BLaER1 treated with 17β-estradiol and CSF1 and Interleukin-3, amounts not matched to agents 10 nM and 100 nM (cell line): ENCODE measurements around the gene DNAH7.

Experiments
- H3K27ac ChIP-seq, 11 experiments: shearing (Covaris generic); formaldehyde crosslinking; 2 replicates each; pipeline ENCODE4 v1.8.1; 2022
- H3K27me3 ChIP-seq, 11 experiments: shearing (Covaris generic); formaldehyde crosslinking; 2 replicates each; pipeline ENCODE4 v1.8.1; 2022
- H3K36me3 ChIP-seq, 11 experiments: shearing (Covaris generic); formaldehyde crosslinking; 2 replicates each; pipeline ENCODE4 v1.8.1; 2022
- H3K4me1 ChIP-seq, 10 experiments: shearing (Covaris generic); formaldehyde crosslinking; 2 replicates each; pipeline ENCODE4 v1.8.1; 2022
- H3K4me2 ChIP-seq, 11 experiments: shearing (Covaris generic); formaldehyde crosslinking; 2 replicates each; pipeline ENCODE4 v1.8.1; 2022
- H3K4me3 ChIP-seq, 10 experiments: shearing (Covaris generic); formaldehyde crosslinking; 2 replicates each; pipeline ENCODE4 v1.8.1; 2022
- H3K9ac ChIP-seq, 11 experiments: shearing (Covaris generic); formaldehyde crosslinking; 2 replicates each; pipeline ENCODE4 v1.8.1; 2022
- H3K9me3 ChIP-seq, 11 experiments: shearing (Covaris generic); formaldehyde crosslinking; replicated peaks in 1 of 11; 2 replicates each; pipeline ENCODE4 v1.8.1; 2022
- H4K20me1 ChIP-seq, 11 experiments: shearing (Covaris generic); formaldehyde crosslinking; 2 replicates each; pipeline ENCODE4 v1.8.1; 2022
- Cebpa-rat ChIP-seq, 11 experiments: shearing (Covaris generic); IDR thresholded peaks; 2 replicates each; pipeline ENCODE4 v1.8.1; 2022

DNAH7 gene

DNA sequence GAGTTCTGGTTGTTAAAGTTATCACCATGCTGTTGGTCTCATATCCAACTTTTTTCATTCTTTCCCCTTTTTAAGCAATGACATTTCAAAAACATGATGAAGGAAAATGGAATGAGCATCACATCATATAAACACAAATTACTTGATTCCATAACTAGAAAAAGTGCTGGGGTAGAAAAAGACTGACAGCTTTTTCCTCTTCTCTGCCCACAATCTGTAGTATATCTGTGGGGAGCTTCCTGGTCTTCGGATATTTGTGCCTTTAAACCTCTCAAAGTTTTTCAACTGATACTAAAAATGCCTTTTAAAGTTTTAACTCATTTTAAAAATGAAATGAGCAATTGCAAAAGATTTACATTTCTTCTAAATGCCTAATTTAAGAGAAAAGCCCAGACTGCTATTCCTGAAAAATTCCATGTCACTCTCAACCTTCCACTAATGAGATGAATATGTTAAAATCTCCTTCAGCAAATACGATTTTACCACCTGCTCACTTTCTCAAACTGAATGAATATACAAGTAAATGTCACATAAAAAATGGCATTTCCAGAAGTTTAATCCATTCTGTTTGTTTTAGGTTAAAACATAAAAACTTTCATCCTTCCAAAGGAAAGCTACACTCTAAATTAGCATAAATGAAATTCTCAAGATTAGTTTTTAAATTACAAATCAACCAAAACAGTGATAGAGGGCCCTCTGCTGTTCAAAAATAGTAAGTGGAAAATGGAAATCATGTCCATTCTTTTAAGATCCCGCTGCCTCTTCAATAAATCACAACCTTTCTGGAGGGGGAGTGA is 2.1 kb downstream of the DNAH7 start:
- no peak overlapping the region for H3K9ac ChIP-seq
- H3K9me3 ChIP-seq, result no peaks in the 10 kb centered on the region
- H4K20me1 ChIP-seq, result no peaks in the 10 kb centered on the region
- no peaks in the 10 kb centered on the region for H3K27me3 ChIP-seq
- no peaks in the 10 kb centered on the region for H3K36me3 ChIP-seq
- peak overlapping the region in 2 of 11 experiments; percentile 13; a peak in 2 of 22 replicates for H3K4me2 ChIP-seq
- no peak overlapping the region for H3K27ac ChIP-seq
- H3K4me3 ChIP-seq, result no peak overlapping the region
- no peak for TF ChIP-seq Cebpa-rat (IDR thresholded peaks at IDR 0.05)
- peaks cover 11 to 22% (median 16%) of the 10 kb centered on the region in 10 experiments; a peak in 17 of 20 replicates for H3K4me1 ChIP-seq

DNA sequence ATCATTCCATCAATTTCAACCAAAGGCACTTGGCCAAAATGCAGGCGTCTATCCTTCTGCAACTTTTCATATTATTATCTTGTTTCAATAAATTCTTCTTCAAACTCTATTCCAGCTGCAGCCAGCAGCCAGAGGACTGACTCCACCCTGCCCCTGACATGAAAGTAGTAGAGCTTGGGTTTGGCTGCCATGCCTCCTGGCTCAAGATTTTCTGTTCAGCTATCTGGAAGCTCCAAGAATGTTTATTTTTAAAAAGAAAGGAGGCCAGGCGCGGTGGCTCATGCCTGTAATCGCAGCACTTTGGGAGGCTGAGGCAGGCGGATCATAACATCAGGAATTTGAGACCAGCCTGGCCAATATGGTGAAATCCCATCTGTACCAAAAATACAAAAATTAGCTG is 4.9 kb downstream of the DNAH7 start:
- Histone ChIP-seq H3K4me3 (no peak overlapping the region), H3K4me2 (no peak overlapping the region), H3K36me3 (no peaks in the 10 kb centered on the region), H3K4me1 (peaks cover 4 to 29% (median 11%) of the 10 kb centered on the region in 10 experiments; a peak in 18 of 20 replicates), H3K9me3 (no peaks in the 10 kb centered on the region), H4K20me1 (no peaks in the 10 kb centered on the region), H3K27me3 (no peaks in the 10 kb centered on the region), H3K27ac (no peak overlapping the region), H3K9ac (no peak overlapping the region)
- TF ChIP-seq Cebpa-rat (IDR thresholded peaks at IDR 0.05), result no peak

DNA sequence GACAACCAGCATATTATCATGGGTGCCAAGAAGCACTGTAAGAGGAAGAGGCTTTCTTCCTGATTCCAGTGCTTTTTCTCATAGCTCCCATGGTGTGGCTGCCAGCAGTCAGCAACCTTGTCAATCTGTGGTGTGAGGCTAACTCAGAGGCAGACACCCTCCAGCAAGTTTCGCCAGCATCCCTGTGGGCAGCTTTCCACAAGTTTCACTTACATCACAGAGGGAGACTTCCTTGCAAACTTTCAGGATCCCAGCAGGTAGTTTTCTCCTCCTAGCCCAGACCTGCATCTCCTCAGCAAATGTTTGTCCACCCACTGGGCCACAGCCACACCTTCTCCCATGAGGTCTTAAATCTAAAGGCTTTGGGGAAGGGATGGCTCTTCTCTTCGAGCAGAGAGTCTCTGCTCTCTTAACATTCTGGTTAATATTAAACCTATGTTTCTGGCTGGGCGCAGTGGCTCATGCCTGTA is 9.1 kb downstream of the DNAH7 start:
- Histone ChIP-seq H4K20me1 (no peaks in the 10 kb centered on the region), H3K36me3 (no peaks in the 10 kb centered on the region), H3K9me3 (peaks cover 0 to 5% (median 0%) of the 10 kb centered on the region in 11 experiments; a peak in 2 of 22 replicates), H3K4me1 (peaks cover 0 to 29% (median 0%) of the 10 kb centered on the region in 10 experiments; a peak in 5 of 20 replicates), H3K9ac (no peak overlapping the region), H3K27me3 (no peaks in the 10 kb centered on the region), H3K27ac (no peak overlapping the region), H3K4me3 (no peak overlapping the region), H3K4me2 (peak overlapping the region in 2 of 11 experiments; percentile 21 to 27; a peak in 1 of 22 replicates)
- no peak for TF ChIP-seq Cebpa-rat (IDR thresholded peaks at IDR 0.05)

DNA sequence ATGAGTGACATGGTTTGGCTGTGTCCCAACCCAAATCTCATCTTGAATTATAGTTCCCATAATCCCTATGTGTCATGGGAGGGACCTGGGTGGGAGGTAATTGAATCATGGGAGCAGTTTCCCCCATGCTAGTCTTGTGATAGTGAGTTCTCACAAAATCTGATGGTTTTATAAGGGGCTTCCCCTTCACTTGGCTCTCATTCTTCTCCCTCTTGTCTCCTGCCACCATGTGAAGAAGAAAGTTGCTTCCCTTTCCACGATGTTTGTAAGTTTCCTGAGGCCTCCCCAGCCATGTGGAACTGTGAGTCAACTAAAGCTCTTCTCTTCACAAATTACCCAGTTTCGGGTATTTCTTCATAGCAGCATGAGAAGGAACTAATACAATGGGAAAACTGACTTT is 14.0 kb downstream of the DNAH7 start:
- Histone ChIP-seq H3K36me3 (no peaks in the 10 kb centered on the region), H3K27me3 (no peaks in the 10 kb centered on the region), H3K27ac (peak overlapping the region in 3 of 11 experiments; percentile 43 to 72 (median 49); a peak in 4 of 22 replicates), H4K20me1 (no peaks in the 10 kb centered on the region), H3K4me1 (peaks cover 0 to 55% (median 0%) of the 10 kb centered on the region in 10 experiments; a peak in 6 of 20 replicates), H3K4me3 (no peak overlapping the region), H3K9ac (no peak overlapping the region), H3K4me2 (peak overlapping the region in 2 of 11 experiments; percentile 47 to 70; a peak in 4 of 22 replicates), H3K9me3 (peaks cover 0 to 11% (median 0%) of the 10 kb centered on the region in 11 experiments; a peak in 2 of 22 replicates)
- no peak for TF ChIP-seq Cebpa-rat (IDR thresholded peaks at IDR 0.05)

DNA sequence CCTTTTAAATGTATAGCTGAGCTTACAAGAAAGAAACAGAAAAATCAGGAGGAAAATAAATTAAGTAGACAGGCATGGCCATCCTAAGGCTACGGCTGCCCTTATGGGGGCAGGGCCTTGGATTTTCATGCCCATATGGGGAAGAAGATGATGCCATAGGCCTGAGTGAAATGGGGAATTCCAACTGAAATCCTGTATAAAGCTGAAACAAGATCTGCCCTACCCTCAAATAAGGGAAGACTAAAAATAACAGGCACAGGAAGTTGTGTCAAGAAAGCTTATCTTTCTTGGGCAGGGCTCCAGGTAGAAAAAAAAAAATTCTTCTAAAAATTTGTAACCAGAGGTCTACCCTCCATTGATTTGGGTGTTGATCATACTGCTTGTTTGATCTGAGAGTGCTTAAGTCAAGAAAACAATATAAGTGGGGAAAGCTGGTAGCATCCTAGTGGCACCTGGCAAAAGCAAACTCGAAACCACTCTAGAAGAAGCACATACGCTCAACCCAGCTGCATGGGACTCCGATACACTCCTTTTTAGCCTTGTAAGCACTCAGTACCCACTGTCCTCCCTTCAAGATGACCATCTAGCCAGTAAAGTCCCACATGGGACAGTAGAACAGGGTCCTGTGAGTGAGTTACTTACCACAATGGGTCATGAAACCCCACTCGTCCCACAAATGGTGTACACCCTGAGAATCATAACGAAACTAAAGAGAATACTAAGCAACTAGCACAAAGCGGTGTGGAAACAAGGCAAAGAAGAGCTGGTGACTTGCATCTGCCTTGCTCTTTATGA is 22.3 kb downstream of the DNAH7 start:
- H3K36me3 ChIP-seq, result no peaks in the 10 kb centered on the region
- TF ChIP-seq Cebpa-rat (IDR thresholded peaks at IDR 0.05), result no peak
- no peaks in the 10 kb centered on the region for H4K20me1 ChIP-seq
- H3K4me1 ChIP-seq, result peaks cover 4 to 69% (median 8%) of the 10 kb centered on the region in 10 experiments; a peak in 17 of 20 replicates
- peak overlapping the region; percentile 12 to 69 (median 35); a peak in 18 of 22 replicates for H3K4me2 ChIP-seq
- H3K9ac ChIP-seq, result no peak overlapping the region
- peaks cover 0 to 5% (median 0%) of the 10 kb centered on the region in 11 experiments; a peak in 4 of 22 replicates for H3K9me3 ChIP-seq
- H3K27ac ChIP-seq, result peak overlapping the region in 3 of 11 experiments; percentile 28 to 63 (median 60); a peak in 5 of 22 replicates
- H3K4me3 ChIP-seq, result no peak overlapping the region
- no peaks in the 10 kb centered on the region for H3K27me3 ChIP-seq

DNA sequence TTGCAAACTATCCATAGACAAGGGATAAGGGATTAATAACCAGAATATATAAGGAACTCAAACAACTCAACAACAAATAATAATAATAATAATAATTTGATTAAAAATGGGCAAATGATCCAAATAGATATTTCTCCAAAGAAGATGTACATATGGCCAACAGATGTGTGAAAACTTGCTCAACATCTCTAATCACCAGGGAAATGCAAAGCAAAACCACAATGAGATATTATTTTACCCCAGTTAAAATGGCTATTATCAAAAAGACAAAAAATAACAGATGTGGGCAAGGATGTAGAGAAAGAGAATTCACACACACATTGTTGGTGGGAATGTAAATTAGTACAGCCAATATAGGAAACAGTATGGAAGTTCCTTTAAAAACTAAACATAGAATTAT is 26.9 kb downstream of the DNAH7 start:
- Histone ChIP-seq H4K20me1 (no peaks in the 10 kb centered on the region), H3K36me3 (peaks cover 0 to 4% (median 0%) of the 10 kb centered on the region in 11 experiments; a peak in 1 of 22 replicates), H3K4me3 (no peak overlapping the region), H3K4me1 (peaks cover 4 to 53% (median 8%) of the 10 kb centered on the region in 10 experiments; a peak in 17 of 20 replicates), H3K4me2 (no peak overlapping the region), H3K9ac (no peak overlapping the region), H3K9me3 (peaks cover 2 to 49% (median 13%) of the 10 kb centered on the region in 11 experiments; a peak in 18 of 22 replicates), H3K27ac (no peak overlapping the region), H3K27me3 (no peaks in the 10 kb centered on the region)
- no peak for TF ChIP-seq Cebpa-rat (IDR thresholded peaks at IDR 0.05)

DNA sequence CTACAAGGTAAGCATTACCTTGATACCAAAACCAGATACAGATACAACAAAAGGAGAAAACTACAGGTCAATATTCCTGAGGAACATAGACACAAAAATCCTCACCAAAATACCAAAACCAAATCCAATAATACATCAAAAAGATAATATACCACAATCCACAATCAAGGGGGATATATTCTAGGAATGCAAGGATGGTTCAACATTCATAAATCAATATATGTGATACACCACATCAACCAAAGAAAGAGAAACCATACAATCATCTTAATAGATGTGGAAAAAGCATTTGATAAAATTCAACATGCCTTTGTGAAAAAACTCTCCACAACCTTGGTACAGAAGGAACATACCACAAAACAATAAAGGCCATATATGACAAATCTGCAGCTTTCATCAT is 28.4 kb downstream of the DNAH7 start:
- Histone ChIP-seq H3K9me3 (peaks cover 5 to 55% (median 18%) of the 10 kb centered on the region in 11 experiments; a peak in 18 of 22 replicates), H3K4me1 (peaks cover 0 to 38% (median 0%) of the 10 kb centered on the region in 10 experiments; a peak in 5 of 20 replicates), H3K9ac (no peak overlapping the region), H3K36me3 (peaks cover 0 to 4% (median 0%) of the 10 kb centered on the region in 11 experiments; a peak in 1 of 22 replicates), H3K27me3 (no peaks in the 10 kb centered on the region), H3K4me3 (no peak overlapping the region), H3K27ac (no peak overlapping the region), H4K20me1 (no peaks in the 10 kb centered on the region), H3K4me2 (no peak overlapping the region)
- TF ChIP-seq Cebpa-rat (IDR thresholded peaks at IDR 0.05), result no peak

DNA sequence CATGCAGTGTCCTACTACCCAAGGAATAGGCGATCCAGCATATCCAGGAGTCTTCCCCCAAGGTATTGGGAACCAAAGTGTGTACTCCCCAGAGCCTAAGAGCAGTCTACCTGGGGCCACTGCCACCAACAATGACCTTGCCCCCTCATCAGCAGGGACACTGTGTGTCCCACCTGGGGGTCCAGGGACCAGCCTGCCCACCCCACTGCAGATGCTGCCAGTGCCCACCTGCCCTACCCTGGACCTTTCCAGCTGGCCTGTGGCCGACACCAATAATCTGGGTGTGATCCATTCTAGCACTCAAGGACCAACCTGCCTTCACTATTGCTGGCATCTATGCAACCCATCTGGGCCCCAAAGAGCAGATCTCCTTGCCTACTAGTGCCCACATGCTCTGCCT is 32.2 kb downstream of the DNAH7 start:
- Histone ChIP-seq H3K4me1 (0 out of 20 replicates have a peak, but pooled peaks cover 0 to 1% (median 0%) of the 10 kb centered on the region in 10 experiments), H3K36me3 (peaks cover 0 to 4% (median 0%) of the 10 kb centered on the region in 11 experiments; a peak in 1 of 22 replicates), H3K9ac (no peak overlapping the region)

More for the DNA sequence above, 32.2 kb downstream of the DNAH7 start:
- Histone ChIP-seq H3K9me3 (peaks cover 5 to 66% (median 18%) of the 10 kb centered on the region in 11 experiments; a peak in 18 of 22 replicates), H3K27ac (no peak overlapping the region), H3K27me3 (no peaks in the 10 kb centered on the region), H3K4me3 (no peak overlapping the region), H4K20me1 (no peaks in the 10 kb centered on the region), H3K4me2 (no peak overlapping the region)
- TF ChIP-seq Cebpa-rat (IDR thresholded peaks at IDR 0.05), result no peak
